Bronchial epithelial cell (primary cell): Measurements from ENCODE around the gene SMARCA4. TPM values are rescaled to one million over a fixed set of nuclear protein-coding genes. Genes with fewer than 3 reads are reported as not detected.

Experiments
- DNase-seq: peaks from one replicate; pipeline ENCODE4 v3.0.0-alpha.2; 2010; ENCODE audit warnings: low read depth
- FAIRE-seq: peaks from 2 replicates; lab custom pipeline; 2011; peaks lifted over from hg19 to GRCh38; lab: Jason Lieb, UNC
- H3K27me3 ChIP-seq: 2 replicates; pipeline ENCODE4 v1.5.1; 2011; ENCODE audit warnings: low read length; ENCODE audit not compliant: control insufficient read depth, insufficient read depth
- H3K36me3 ChIP-seq: 2 replicates; pipeline ENCODE4 v1.5.1; 2011; ENCODE audit warnings: low read length; ENCODE audit not compliant: control insufficient read depth, insufficient read depth
- H3K4me3 ChIP-seq: 2 replicates; pipeline ENCODE4 v1.5.1; 2011; ENCODE audit warnings: mild to moderate bottlenecking, low read depth, low read length, control low read depth
- CTCF ChIP-seq: IDR thresholded peaks from 2 replicates; pipeline ENCODE4 v1.5.1; 2011; ENCODE audit warnings: mild to moderate bottlenecking, moderate library complexity, low read length, control low read depth, inconsistent platforms; ENCODE audit not compliant: insufficient read depth, severe bottlenecking
- total RNA-seq: library from RNA; depleted of rRNA; stranded (reverse); fragments of >200 nt; gene quantifications from 2 replicates; pipeline ENCODE4 v1.2.1, GENCODE V29; 2014

SMARCA4 gene
- total RNA-seq = 49.2 and 68.6 TPM in 2 replicates

DNA sequence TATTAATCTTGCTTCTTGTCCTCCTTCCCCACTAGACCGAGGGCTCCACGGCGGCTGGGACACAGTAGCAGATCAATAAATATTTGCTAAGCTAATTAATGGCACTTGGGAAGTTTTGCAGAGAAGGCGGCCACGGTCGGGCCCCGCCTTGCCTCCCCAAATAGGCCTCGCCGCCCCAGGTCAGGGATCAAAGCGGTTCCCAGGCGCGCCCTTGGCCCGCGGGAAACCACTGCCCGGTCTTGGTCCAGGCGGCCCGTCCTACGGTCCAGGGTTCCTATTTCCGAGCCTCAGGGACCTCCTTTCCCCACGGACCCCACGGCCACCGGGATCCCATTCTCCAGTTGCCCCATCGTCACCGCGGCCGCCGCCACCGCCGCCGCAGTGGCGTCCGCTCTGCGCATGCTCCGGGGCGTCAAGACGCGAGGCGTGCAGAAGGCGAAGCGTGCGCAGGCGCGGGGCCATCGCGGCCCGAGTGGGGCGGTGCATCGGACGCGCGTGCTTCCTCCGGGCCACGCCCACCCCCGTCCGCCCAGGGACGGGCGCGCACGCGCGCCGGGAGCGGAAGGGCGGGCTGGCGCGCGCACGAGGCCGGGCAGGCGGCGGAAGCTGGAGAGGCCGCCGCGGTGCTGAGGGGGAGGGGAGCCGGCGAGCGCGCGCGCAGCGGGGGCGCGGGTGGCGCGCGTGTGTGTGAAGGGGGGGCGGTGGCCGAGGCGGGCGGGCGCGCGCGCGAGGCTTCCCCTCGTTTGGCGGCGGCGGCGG, at the start of gene SMARCA4:
Gene SMARCA4, plus strand, starts transcription at position 717 of the 759 bp plus-strand sequence. CDS start 23,122 bp downstream, outside the sequence.
- TF ChIP-seq CTCF = no peak
- Histone ChIP-seq H3K4me3 (peak within 1 kb of the TSS; percentile 70), H3K36me3 (peaks cover 2% of the 10 kb centered on the region), H3K27me3 (no peaks in the 10 kb centered on the region)
- FAIRE-seq (no peak), DNase-seq (peak; percentile 89)

- no peak for TF ChIP-seq CTCF
- peaks cover 40% of the 10 kb centered on the region for H3K36me3 ChIP-seq
- no peak overlapping the region for H3K4me3 ChIP-seq
- FAIRE-seq (no peak), DNase-seq (no peak)
- H3K27me3 ChIP-seq = no peaks in the 10 kb centered on the region
These were observed 49.1 kb upstream of the SMARCA4 start for GRCh38 chr19:10911579-10912363.

DNA sequence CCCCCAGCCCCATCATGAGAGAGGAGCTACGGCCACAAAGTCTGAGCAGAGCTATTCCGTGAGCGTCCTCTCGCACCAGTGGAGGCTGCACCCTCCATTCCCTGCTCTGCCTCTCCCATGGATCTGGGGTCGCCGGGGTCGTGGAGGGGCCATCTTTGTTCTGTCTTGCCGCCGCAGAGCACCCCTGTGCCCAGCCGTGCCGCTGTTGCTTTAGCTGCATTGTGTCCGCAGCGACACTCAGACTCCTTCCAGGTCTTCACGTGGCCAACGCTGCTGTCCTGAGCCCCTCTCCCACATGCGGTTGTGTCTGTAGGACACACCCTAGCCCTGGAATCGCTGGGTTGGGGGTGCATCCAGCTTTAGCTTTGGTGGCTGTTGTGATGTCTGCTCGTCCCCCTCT, 48.2 kb upstream of the SMARCA4 start:
- TF ChIP-seq CTCF = no peak
- H3K27me3 ChIP-seq = no peaks in the 10 kb centered on the region
- DNase-seq = no peak
- no peak for FAIRE-seq
- peaks cover 38% of the 10 kb centered on the region for H3K36me3 ChIP-seq
- H3K4me3 ChIP-seq = no peak overlapping the region

DNA sequence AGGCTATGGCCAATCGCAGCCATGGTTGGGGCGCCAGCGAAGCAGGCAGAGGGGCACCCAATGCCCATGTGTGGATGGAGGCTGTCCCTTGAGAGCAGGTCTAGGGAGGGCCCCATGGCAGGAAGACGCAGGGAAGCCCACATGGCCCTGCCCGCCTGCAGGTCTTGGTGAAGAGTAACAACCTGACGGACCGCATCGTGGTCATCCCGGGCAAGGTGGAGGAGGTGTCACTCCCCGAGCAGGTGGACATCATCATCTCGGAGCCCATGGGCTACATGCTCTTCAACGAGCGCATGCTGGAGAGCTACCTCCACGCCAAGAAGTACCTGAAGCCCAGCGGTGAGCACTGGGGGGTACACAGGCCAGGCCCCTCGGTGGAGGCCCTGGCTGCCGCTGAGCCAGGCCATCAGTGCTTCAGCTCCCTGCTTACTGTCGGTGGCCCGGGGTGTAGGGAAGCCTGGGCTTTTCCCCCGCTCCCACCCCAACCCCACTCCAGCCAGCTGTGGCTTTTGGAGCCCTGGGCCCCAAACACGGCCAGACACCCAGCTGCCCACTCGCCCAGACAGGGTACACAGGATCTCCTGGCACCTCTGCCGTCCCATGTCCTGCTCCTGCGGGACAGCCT, 47.0 kb upstream of the SMARCA4 start:
- FAIRE-seq = no peak
- Histone ChIP-seq H3K36me3 (peaks cover 26% of the 10 kb centered on the region), H3K4me3 (no peak overlapping the region), H3K27me3 (no peaks in the 10 kb centered on the region)
- no peak for DNase-seq
- no peak for TF ChIP-seq CTCF

GRCh38 chr19:10915130-10916091, 45.4 kb upstream of the SMARCA4 start:
- Histone ChIP-seq H3K36me3 (peaks cover 29% of the 10 kb centered on the region), H3K4me3 (no peak overlapping the region), H3K27me3 (no peaks in the 10 kb centered on the region)
- DNase-seq = peak; percentile 73
- no peak for TF ChIP-seq CTCF
- FAIRE-seq = no peak
